Stomach (tissue), 9 donors: ENCODE measurements around the gene UBA52. TPM values are rescaled to one million over a fixed set of nuclear protein-coding genes. Genes with fewer than 3 reads are reported as not detected.
A peak's percentile ranks its signal among the peaks of the same experiment; 100 is the strongest.

Source experiments
- DNase-seq, 2 donors: peaks; one replicate each; pipeline versions ENCODE4 v3.0.0 to v3.0.0-alpha.2; 2013 to 2019
- H3K27ac ChIP-seq, 5 donors: fragments of 200-600 bp in 4 of 5; sonication (generic) in 4 of 5; one replicate each; pipeline ENCODE4 v1.5.1; 2013 to 2019; ENCODE audit warnings: mild to moderate bottlenecking in 1 of 5, moderate library complexity in 1 of 5
- H3K27me3 ChIP-seq, 3 donors: fragments of 200-600 bp; sonication (generic); one replicate each; pipeline ENCODE4 v1.5.1; 2017 to 2019; ENCODE audit warnings: mixed run types in 1 of 3
- H3K36me3 ChIP-seq, 4 donors: fragments of 200-600 bp; sonication (generic); 1 replicate in 3 of 4; 2 replicates in 1 of 4; pipeline ENCODE4 v1.5.1; 2016 to 2019
- H3K4me1 ChIP-seq, 4 donors: fragments of 200-600 bp; sonication (generic); one replicate each; pipeline ENCODE4 v1.5.1; 2016 to 2019
- H3K4me3 ChIP-seq, 4 donors: fragments of 200-600 bp; sonication (generic) in 3 of 4; one replicate each; pipeline ENCODE4 v1.5.1; 2016 to 2019; ENCODE audit warnings: mild to moderate bottlenecking in 1 of 4
- H3K9me3 ChIP-seq, 4 donors: fragments of 200-600 bp; sonication (generic); one replicate each; pipeline ENCODE4 v1.5.1; 2016 to 2019
- CTCF ChIP-seq, 7 experiments: fragments of 450-650 bp in 4 of 7; fragments of 200-600 bp in 3 of 7; sonication (generic) in 3 of 7; IDR thresholded peaks; one replicate each; pipeline ENCODE4 v1.5.1; 2016 to 2019; ENCODE audit warnings: antibody characterized with exemption in 7 of 7, control low read depth in 2 of 7, mild to moderate bottlenecking in 1 of 7
- EP300 ChIP-seq: sonication (generic); formaldehyde crosslinking; IDR thresholded peaks from one replicate; pipeline ENCODE4 v1.6.1; 2017; ENCODE audit warnings: antibody characterized with exemption
- POLR2A ChIP-seq, 4 donors: fragments of 450-650 bp; IDR thresholded peaks; one replicate each; pipeline ENCODE4 v1.6.1; 2016; ENCODE audit warnings: antibody characterized with exemption in 4 of 4, control low read depth in 2 of 4, mild to moderate bottlenecking in 1 of 4, moderate library complexity in 1 of 4
- POLR2AphosphoS5 ChIP-seq, 3 donors: sonication (generic); formaldehyde crosslinking; IDR thresholded peaks; one replicate each; pipeline ENCODE4 v1.6.1; 2016; ENCODE audit warnings: antibody characterized with exemption in 3 of 3
- WGBS, 5 donors: extraction: QIAGEN DNeasy Blood & Tissue Kit in 3 of 5; methylation state at CpG; one replicate each; pipeline versions ENCODE4 v1.1.5 to v1.1.7; 2013 to 2018; 5-methylcytosine and 5-hydroxymethylcytosine counted together
- intact Hi-C: fragments of 100-400 bp; cut with DNase I; formaldehyde crosslinking; loops from one replicate; pipeline ENCODE4 v1.15.1; 2023; ENCODE audit warnings: low total_unique reads
- polyA plus RNA-seq, 3 donors: library from polyadenylated mRNA; stranded (reverse); fragments of 200-250 nt; gene quantifications; one replicate each; pipeline ENCODE4 v1.2.3, GENCODE V29; 2013
- total RNA-seq, 5 donors: library from RNA; depleted of rRNA; stranded (reverse); fragments of >200 nt; gene quantifications; one replicate each; pipeline versions ENCODE4 v1.1.0 to v1.2.3, GENCODE V29; 2014 to 2016
- donor health status: healthy with polysubstance abuse.
- donor health status: Bipolar disorder and iron deficiency.
- donor health status: healthy.

The UBA52 gene
- total and polyA plus RNA-seq, 8 donors: 84.3 to 1,681 (median 493) TPM

DNA sequence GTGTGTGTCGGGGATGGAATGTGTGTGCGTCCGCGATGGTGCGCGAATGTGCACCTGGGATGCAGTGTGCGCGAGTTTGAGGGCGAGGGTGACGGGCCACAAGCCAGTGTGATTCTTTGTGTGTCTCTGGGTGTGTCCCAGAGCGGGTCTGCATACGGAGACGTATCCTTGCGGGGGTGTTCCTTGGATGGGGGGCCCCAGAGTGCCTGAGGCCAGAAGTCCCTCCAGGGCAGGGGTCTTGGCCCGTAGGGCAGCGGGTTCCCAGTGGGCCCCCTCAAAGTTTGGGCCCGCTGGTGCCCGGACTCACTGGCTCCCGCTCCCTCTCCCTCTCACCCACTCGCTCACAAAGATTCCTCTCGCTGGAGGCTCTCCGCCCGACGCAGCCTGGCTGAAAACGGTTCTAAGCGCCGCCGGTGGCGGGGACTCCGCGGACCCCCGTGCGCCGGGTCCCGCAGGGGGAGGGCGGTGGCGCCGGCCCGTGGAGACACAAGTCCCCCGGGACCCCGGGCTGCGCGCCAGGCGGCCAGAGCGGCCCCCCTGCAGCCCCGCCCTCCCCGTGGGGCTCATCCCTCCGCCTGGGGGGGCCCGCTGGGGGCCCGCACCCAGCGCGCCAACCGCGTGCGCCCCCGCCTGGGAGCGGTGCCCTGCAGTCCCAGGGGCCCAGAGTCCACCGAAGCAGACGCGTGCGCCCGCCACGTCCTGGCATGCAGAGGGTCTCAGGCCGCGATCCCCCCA, 34.1 kb downstream of the UBA52 start:
- no peaks in the 10 kb centered on the region for H3K9me3 ChIP-seq
- no peak overlapping the region for H3K27ac ChIP-seq
- peaks cover 53 to 96% (median 86%) of the 10 kb centered on the region in 3 donors for H3K27me3 ChIP-seq
- H3K36me3 ChIP-seq: no peaks in the 10 kb centered on the region
- intact Hi-C loops: no loop called here
- peak overlapping the region; percentile 19 to 33 (median 26) for H3K4me3 ChIP-seq
- 1 to 5% (median 3%) methylated on average over 16 to 65 of the region's 65 CpGs for WGBS, 5 donors
- no peak for TF ChIP-seq EP300
- TF ChIP-seq CTCF (IDR thresholded peaks at IDR 0.05): no peak
- TF ChIP-seq POLR2AphosphoS5 (IDR thresholded peaks at IDR 0.05): no peak
- TF ChIP-seq POLR2A (IDR thresholded peaks at IDR 0.05): no peak
- no peak for DNase-seq
- H3K4me1 ChIP-seq: peaks cover 26 to 41% (median 39%) of the 10 kb centered on the region in 4 donors

DNA sequence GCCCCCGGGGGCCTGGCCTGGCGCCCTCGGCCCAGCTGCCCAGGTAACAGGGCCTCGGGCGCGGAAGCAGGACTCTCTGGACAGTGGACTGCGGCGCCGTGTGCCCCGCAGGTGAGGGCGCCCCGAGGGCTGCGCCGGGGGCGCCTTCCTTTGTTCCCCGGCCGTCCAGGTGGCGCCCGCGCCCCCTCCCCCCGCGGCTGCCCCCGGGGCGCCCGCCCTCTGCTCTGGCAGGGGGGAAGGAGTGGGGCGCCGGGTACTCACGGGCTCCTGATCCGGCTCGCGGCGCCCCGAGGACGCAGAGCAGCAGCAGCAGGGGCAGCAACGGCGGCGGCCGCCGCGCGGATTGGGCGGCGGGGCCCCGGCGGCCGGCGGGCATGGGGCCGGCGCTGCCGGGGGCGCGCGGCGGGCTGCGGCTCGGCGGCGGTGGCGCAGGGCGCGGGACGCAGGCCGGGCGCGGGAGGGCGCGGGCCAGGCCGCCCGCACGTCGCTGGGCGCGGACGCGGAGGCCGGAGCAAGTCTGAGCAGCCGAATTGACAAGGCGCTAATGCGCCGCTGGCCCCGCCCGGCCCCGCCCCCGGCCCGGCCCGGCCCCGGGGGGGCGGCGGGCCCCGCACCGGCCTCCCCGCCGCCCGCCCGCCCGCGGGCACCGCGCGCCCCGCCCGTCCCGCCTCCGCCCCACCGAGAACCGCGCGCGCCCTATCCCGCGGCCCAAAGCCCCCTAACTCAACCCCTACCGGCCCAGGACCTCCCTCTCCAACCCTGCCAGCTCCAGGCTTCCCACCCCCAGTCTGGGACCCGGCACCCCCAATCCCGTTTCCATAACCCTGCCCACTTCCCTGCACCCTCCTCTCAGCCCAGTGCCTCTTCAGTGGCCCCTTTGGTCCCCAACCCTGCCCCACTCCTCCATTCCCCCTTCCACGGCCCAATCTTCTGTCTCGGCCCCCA, 34.9 kb downstream of the UBA52 start, which contains the start of gene CRLF1:
CRLF1 (minus strand) TSS at position 519 of the 945 bp plus-strand sequence; CDS start at position 376, 143 bp downstream.
- Histone ChIP-seq H3K27me3 (peaks cover 57 to 96% (median 90%) of the 10 kb centered on the region in 3 donors), H3K27ac (no peak within 1 kb of the TSS), H3K36me3 (no peaks in the 10 kb centered on the region), H3K4me1 (peaks cover 34 to 49% (median 48%) of the 10 kb centered on the region in 4 donors), H3K9me3 (no peaks in the 10 kb centered on the region), H3K4me3 (peak within 1 kb of the TSS; percentile 20 to 39 (median 32))
- 1 to 2% (median 2%) methylated on average over 13 to 106 of the region's 116 CpGs for WGBS, 5 donors
- DNase-seq: no peak
- intact Hi-C loops: no loop called here
- TF ChIP-seq POLR2AphosphoS5 (IDR thresholded peaks at IDR 0.05) (no peak), POLR2A (IDR thresholded peaks at IDR 0.05) (no peak), EP300 (no peak)

DNA sequence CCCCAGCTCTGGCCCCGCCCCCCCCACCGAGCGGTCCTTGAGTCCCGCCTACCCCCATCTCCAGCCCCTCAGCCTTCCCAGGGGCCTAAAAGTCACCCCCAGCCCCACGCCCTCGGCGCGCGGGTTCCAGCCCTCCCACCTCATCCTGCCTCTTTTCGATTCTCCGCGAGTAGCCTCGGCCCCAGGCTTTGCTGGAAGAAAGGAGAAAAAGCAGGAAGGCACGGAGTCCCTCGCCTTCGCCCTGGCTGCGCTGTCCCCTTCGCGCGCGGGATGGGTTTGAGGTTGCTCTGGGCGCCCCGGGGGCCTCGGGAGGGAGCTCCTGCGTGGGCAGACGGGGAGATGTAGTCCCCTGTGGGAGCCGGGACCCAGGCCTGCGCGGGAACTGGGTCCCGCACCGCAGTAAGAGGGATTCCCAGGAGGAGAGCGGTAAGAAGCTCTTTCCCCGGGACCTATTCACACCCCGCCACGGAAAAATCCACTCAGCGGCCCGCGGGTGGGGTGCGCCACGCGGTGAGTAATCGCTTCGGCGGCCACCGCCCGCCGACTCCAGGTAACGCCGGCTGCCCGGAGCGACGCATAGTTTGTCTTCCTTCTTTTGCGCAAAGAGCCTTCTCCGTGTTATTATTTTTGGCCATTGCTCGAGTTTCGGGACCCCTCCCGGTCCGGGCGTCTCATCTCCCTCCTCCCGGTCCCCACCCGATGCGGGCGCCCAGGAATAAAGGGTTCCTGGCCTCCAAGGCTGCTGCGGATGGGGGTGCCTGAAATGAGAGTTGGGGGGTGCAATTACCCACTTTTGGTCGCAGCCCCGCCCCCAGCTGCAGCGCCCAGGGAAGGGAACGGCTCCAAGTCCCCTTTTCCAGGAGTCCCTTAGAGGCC, 35.8 kb downstream of the UBA52 start:
- peaks cover 57 to 97% (median 94%) of the 10 kb centered on the region in 3 donors for H3K27me3 ChIP-seq
- H3K4me1 ChIP-seq: peaks cover 43 to 58% (median 57%) of the 10 kb centered on the region in 4 donors
- H3K27ac ChIP-seq: no peak overlapping the region
- TF ChIP-seq CTCF (IDR thresholded peaks at IDR 0.05): no peak
- no peak for TF ChIP-seq EP300
- no peak for TF ChIP-seq POLR2AphosphoS5 (IDR thresholded peaks at IDR 0.05)
- no peak for TF ChIP-seq POLR2A (IDR thresholded peaks at IDR 0.05)
- peak overlapping the region; percentile 10 to 39 (median 28) for H3K4me3 ChIP-seq
- 1 to 4% (median 2%) methylated on average over 47 to 68 of the region's 68 CpGs for WGBS, 5 donors
- intact Hi-C loops: no loop called here
- no peaks in the 10 kb centered on the region for H3K9me3 ChIP-seq
- H3K36me3 ChIP-seq: no peaks in the 10 kb centered on the region
- no peak for DNase-seq

DNA sequence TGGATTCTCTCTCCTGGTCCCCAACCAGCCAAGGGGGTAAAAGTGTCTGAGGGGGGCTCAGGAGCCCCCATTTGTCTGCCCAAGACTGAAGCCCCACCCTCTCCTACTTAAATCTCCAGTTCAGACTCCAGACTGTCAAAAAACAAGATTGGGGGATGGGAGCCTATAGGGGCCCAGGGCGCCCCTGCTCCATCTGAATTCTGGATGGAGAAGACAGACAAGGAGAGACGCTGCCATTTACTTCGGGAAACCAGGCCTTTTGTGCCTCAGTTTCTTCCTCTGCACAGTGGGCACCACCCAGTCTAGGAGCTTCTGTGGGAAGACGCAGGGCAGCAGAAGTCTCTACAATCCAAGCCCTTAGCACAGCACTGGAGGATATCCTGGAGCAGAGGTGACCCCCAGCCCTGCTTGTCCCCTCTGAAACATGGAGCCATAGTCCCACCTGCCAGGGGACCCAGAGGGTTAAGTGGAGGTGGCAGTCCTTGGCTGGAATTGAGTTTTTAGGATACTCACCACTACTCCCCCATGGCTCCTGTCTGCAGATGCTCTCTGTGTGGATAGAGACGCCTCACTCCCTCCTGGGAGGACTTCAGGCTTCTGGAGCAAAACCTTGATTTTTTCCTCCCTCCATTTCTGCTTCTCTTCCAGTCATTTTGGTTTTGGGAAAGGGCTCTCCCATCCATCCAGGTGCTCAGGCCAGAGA, 36.6 kb downstream of the UBA52 start:
- peaks cover 51 to 66% (median 65%) of the 10 kb centered on the region in 4 donors for H3K4me1 ChIP-seq
- TF ChIP-seq EP300 (no peak), CTCF (IDR thresholded peaks at IDR 0.05) (no peak), POLR2A (IDR thresholded peaks at IDR 0.05) (no peak), POLR2AphosphoS5 (IDR thresholded peaks at IDR 0.05) (no peak)
- no peaks in the 10 kb centered on the region for H3K9me3 ChIP-seq
- DNase-seq: no peak
- H3K4me3 ChIP-seq: no peak overlapping the region
- H3K27ac ChIP-seq: no peak overlapping the region
- 35 to 55% (median 40%) methylated on average over 4 to 5 of the region's 5 CpGs for WGBS, 5 donors
- H3K27me3 ChIP-seq: peaks cover 62 to 97% (median 96%) of the 10 kb centered on the region in 3 donors
- intact Hi-C loops: no loop called here
- no peaks in the 10 kb centered on the region for H3K36me3 ChIP-seq
